SK-N-SH treated with all-trans-retinoic acid at 6 μM for 48 hours (cell line): ENCODE data around the gene NEK10.

Experiments used
- ATAC-seq: fragments of 200-7000 bp; cut with Tn5 transposase; 3 replicates; pipeline ENCODE4 v1.9.1; 2020; ENCODE audit warnings: mild to moderate bottlenecking, moderate library complexity
- ARNTL ChIP-seq: fragments of 450-650 bp; formaldehyde crosslinking; IDR thresholded peaks from 2 replicates; pipeline ENCODE4 v1.5.0; 2020; ENCODE audit warnings: low read depth, mild to moderate bottlenecking, moderate library complexity, borderline replicate concordance
- BACH2 ChIP-seq: fragments of 250-450 bp; sonication (Bioruptor Pico); IDR thresholded peaks from 2 replicates; pipeline ENCODE4 v1.9.0; 2021; ENCODE audit warnings: mild to moderate bottlenecking, borderline replicate concordance
- CREB5 ChIP-seq: fragments of 250-450 bp; sonication (Bioruptor Pico); IDR thresholded peaks from 2 replicates; pipeline ENCODE4 v1.5.1; 2020; ENCODE audit warnings: low read depth, mild to moderate bottlenecking, moderate library complexity
- CSDC2 ChIP-seq: fragments of 250-450 bp; sonication (Bioruptor Pico); IDR thresholded peaks from 2 replicates; pipeline ENCODE4 v1.5.0; 2020; ENCODE audit warnings: mild to moderate bottlenecking, moderate library complexity
- CSRNP3 ChIP-seq: fragments of 250-450 bp; sonication (Bioruptor Pico); IDR thresholded peaks from 2 replicates; pipeline ENCODE4 v1.5.1; 2021; ENCODE audit warnings: mild to moderate bottlenecking, moderate library complexity
- ESRRG ChIP-seq: fragments of 250-450 bp; sonication (Bioruptor Pico); IDR thresholded peaks from 2 replicates; pipeline ENCODE4 v1.6.1; 2021; ENCODE audit warnings: mild to moderate bottlenecking
- GLIS3 ChIP-seq: fragments of 250-450 bp; sonication (Bioruptor Pico); IDR thresholded peaks from 2 replicates; pipeline ENCODE4 v1.5.0; 2020; ENCODE audit warnings: mild to moderate bottlenecking, moderate library complexity
- ISL1 ChIP-seq: fragments of 250-450 bp; sonication (Bioruptor Pico); IDR thresholded peaks from 2 replicates; pipeline ENCODE4 v2.1.2; 2022; ENCODE audit warnings: mild to moderate bottlenecking, moderate library complexity
- OSR1 ChIP-seq: fragments of 250-450 bp; sonication (Bioruptor Pico); IDR thresholded peaks from 2 replicates; pipeline ENCODE4 v1.8.0; 2022; ENCODE audit warnings: moderate library complexity, mild to moderate bottlenecking, inconsistent platforms
- PATZ1 ChIP-seq: fragments of 250-450 bp; sonication (Bioruptor Pico); IDR thresholded peaks from 2 replicates; pipeline ENCODE4 v1.8.0; 2020; ENCODE audit warnings: mild to moderate bottlenecking, moderate library complexity, borderline replicate concordance
- POU6F1 ChIP-seq: fragments of 250-450 bp; sonication (Bioruptor Pico); IDR thresholded peaks from 2 replicates; pipeline ENCODE4 v1.8.0; 2021; ENCODE audit warnings: low read depth, mild to moderate bottlenecking, moderate library complexity, borderline replicate concordance
- TCF4 ChIP-seq: fragments of 250-450 bp; sonication (Bioruptor Pico); IDR thresholded peaks from 2 replicates; pipeline ENCODE4 v1.8.0; 2021; ENCODE audit warnings: mild to moderate bottlenecking, moderate library complexity, borderline replicate concordance
- TSHZ2 ChIP-seq: fragments of 250-450 bp; sonication (Bioruptor Pico); IDR thresholded peaks from 2 replicates; pipeline ENCODE4 v1.5.0; 2020; ENCODE audit warnings: mild to moderate bottlenecking, moderate library complexity
- ZC3H10 ChIP-seq: fragments of 250-450 bp; sonication (Bioruptor Pico); IDR thresholded peaks from 2 replicates; pipeline ENCODE4 v1.5.1; 2021; ENCODE audit warnings: mild to moderate bottlenecking, moderate library complexity
- ZFP30 ChIP-seq: fragments of 450-650 bp; formaldehyde crosslinking; IDR thresholded peaks from 2 replicates; pipeline ENCODE4 v1.5.0; 2022; ENCODE audit warnings: mild to moderate bottlenecking, moderate library complexity
- ZNF565 ChIP-seq: fragments of 450-650 bp; formaldehyde crosslinking; conservative IDR thresholded peaks from 2 replicates; pipeline ENCODE4 v1.5.0; 2020; ENCODE audit warnings: low read depth, mild to moderate bottlenecking, moderate library complexity
- ZNF70 ChIP-seq: fragments of 450-650 bp; formaldehyde crosslinking; IDR thresholded peaks from 2 replicates; pipeline ENCODE4 v1.5.0; 2020; ENCODE audit warnings: mild to moderate bottlenecking, moderate library complexity
- ZNF8 ChIP-seq: fragments of 450-650 bp; formaldehyde crosslinking; IDR thresholded peaks from 2 replicates; pipeline ENCODE4 v1.5.0; 2020; ENCODE audit warnings: mild to moderate bottlenecking, moderate library complexity

The NEK10 gene

GRCh38 chr3:27239951-27240350 lies 129.2 kb downstream of the NEK10 start:
- ATAC-seq: no peak
- TF ChIP-seq CSRNP3 (CRISPR knock-in tag) (no peak), ZFP30 (CRISPR knock-in tag) (no peak), ZNF565 (CRISPR knock-in tag) (no peak), ARNTL (no peak), ISL1 (CRISPR knock-in tag) (no peak), POU6F1 (CRISPR knock-in tag) (no peak), TSHZ2 (no peak), ZC3H10 (no peak), OSR1 (no peak), CSDC2 (CRISPR knock-in tag) (no peak), CREB5 (CRISPR knock-in tag) (no peak), GLIS3 (CRISPR knock-in tag) (no peak)

GRCh38 chr3:27228805-27229204 lies 140.4 kb downstream of the NEK10 start:
- ATAC-seq: no peak
- no peak for TF ChIP-seq CREB5 (CRISPR knock-in tag)
- no peak for TF ChIP-seq ZFP30 (CRISPR knock-in tag)
- TF ChIP-seq ZC3H10: no peak
- no peak for TF ChIP-seq OSR1
- no peak for TF ChIP-seq CSDC2 (CRISPR knock-in tag)
- TF ChIP-seq POU6F1 (CRISPR knock-in tag): no peak
- TF ChIP-seq ZNF565 (CRISPR knock-in tag): no peak
- no peak for TF ChIP-seq ESRRG (CRISPR knock-in tag)
- TF ChIP-seq ZNF8 (CRISPR knock-in tag): no peak
- no peak for TF ChIP-seq ARNTL
- TF ChIP-seq, all 23 proteins: peak for 0

- no peak for ATAC-seq
- no peak for TF ChIP-seq CREB5 (CRISPR knock-in tag)
- TF ChIP-seq TSHZ2: no peak
- no peak for TF ChIP-seq ZNF70
- TF ChIP-seq ISL1 (CRISPR knock-in tag): no peak
- TF ChIP-seq TCF4 (CRISPR knock-in tag): no peak
- TF ChIP-seq ZNF8 (CRISPR knock-in tag): no peak
- no peak for TF ChIP-seq CSRNP3 (CRISPR knock-in tag)
- no peak for TF ChIP-seq CSDC2 (CRISPR knock-in tag)
- TF ChIP-seq BACH2 (CRISPR knock-in tag): no peak
- no peak for TF ChIP-seq OSR1
- no peak for TF ChIP-seq PATZ1 (CRISPR knock-in tag)
Observed at GRCh38 chr3:27224197-27224596, 145.0 kb downstream of the NEK10 start.
